Measurements from ENCODE around the gene MCIDAS. TPM values are rescaled to one million over a fixed set of nuclear protein-coding genes. Genes with fewer than 3 reads are reported as not detected.

MCIDAS gene
- total RNA-seq: under 1 TPM; 0.31 to 0.32 TPM

DNA sequence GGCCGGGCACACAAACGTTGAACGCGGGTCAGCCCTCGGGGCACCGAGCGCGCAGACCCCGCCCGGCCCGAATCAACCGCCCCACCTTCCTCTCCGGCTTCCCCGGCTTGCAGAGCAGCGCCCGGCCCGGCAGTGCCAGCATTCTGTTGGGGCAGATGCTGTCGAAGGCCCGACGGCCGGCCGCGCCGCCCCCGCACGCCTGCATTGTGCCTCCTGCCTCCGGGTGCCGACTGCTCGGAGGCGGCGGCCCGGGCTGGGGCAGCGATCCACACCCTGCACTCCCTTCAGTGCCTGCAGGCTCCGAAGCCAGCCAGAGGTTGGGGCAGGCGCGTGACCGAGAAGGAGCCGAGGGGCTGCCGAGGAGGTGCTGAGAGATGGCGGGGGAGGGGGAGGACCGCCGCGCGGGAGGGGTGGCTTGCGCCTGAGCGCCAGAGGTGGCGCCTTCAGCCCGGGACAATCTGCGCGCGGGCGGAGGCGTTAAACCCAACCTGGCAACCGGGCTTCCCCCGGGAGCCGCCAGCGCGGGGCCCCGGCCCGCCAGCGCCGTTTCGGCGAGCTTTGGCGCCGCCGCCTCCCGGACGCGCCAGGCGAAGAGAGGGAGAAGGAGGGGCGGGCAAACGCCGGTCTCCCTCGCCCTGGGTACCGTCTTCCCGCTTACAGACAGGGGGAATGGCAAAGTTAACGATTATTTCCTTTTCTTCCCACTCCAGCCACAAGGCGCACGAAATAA, at the start of gene MCIDAS:
Gene MCIDAS, minus strand, starts transcription at position 382 of the 730 bp plus-strand sequence. Its CDS starts 177 bp downstream, at position 205.
- H3K4me1 Mint-ChIP-seq: peaks cover 42% of the 10 kb centered on the region
- H3K27me3 Mint-ChIP-seq: peaks cover 91% of the 10 kb centered on the region
- H3K36me3 Mint-ChIP-seq: no peaks in the 10 kb centered on the region
- H3K4me3 Mint-ChIP-seq: peak within 1 kb of the TSS; percentile 64
- no peak within 1 kb of the TSS for H3K27ac Mint-ChIP-seq
- DNase-seq: peak; percentile 76
- no peaks in the 10 kb centered on the region for H3K9me3 Mint-ChIP-seq

GRCh38 chr5:55276771-55277170, 49.7 kb upstream of the MCIDAS start:
- Mint-ChIP-seq H3K27me3 (no peaks in the 10 kb centered on the region), H3K4me1 (no peaks in the 10 kb centered on the region), H3K27ac (no peak overlapping the region), H3K36me3 (peaks cover 21% of the 10 kb centered on the region), H3K9me3 (no peaks in the 10 kb centered on the region), H3K4me3 (no peak overlapping the region)
- no peak for DNase-seq

DNA sequence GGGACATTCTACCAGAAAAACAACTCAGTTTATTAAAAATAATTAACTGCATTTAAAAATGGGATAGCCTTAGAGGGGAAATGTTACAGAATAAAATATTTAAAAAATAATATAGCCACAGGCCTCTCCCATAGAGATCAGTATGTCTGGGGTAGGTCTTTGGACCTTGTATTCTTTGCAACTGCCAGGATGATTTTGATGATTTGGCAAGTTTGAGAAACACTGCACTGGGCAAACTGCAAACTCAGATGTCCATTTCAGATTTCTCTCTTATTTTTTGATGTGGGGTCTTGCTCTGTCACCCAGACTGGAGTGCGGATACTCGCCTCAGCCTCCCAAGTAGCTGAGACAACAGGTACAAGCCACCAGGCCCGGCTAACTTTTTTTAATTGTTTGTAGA, 31.2 kb upstream of the MCIDAS start:
- peaks cover 13% of the 10 kb centered on the region for H3K36me3 Mint-ChIP-seq
- H3K27ac Mint-ChIP-seq: no peak overlapping the region
- H3K4me3 Mint-ChIP-seq: no peak overlapping the region
- H3K9me3 Mint-ChIP-seq: no peaks in the 10 kb centered on the region
- no peaks in the 10 kb centered on the region for H3K27me3 Mint-ChIP-seq
- DNase-seq: no peak
- peaks cover 5% of the 10 kb centered on the region for H3K4me1 Mint-ChIP-seq

GRCh38 chr5:55254802-55255201, 27.7 kb upstream of the MCIDAS start:
- H3K27ac Mint-ChIP-seq: no peak overlapping the region
- H3K4me1 Mint-ChIP-seq: peaks cover 5% of the 10 kb centered on the region
- DNase-seq: no peak
- H3K9me3 Mint-ChIP-seq: no peaks in the 10 kb centered on the region
- no peaks in the 10 kb centered on the region for H3K27me3 Mint-ChIP-seq
- peaks cover 8% of the 10 kb centered on the region for H3K36me3 Mint-ChIP-seq
- no peak overlapping the region for H3K4me3 Mint-ChIP-seq

- H3K27ac Mint-ChIP-seq: no peak overlapping the region
- no peak overlapping the region for H3K4me3 Mint-ChIP-seq
- no peak for DNase-seq
- H3K36me3 Mint-ChIP-seq: peaks cover 4% of the 10 kb centered on the region
- no peaks in the 10 kb centered on the region for H3K27me3 Mint-ChIP-seq
- H3K4me1 Mint-ChIP-seq: peaks cover 3% of the 10 kb centered on the region
- H3K9me3 Mint-ChIP-seq: peaks cover 11% of the 10 kb centered on the region
Measured at GRCh38 chr5:55250064-55250463, 22.9 kb upstream of the MCIDAS start.

GRCh38 chr5:55241746-55242145, 14.6 kb upstream of the MCIDAS start:
- no peak overlapping the region for H3K27ac Mint-ChIP-seq
- H3K4me3 Mint-ChIP-seq: no peak overlapping the region
- H3K4me1 Mint-ChIP-seq: no peaks in the 10 kb centered on the region
- peaks cover 1% of the 10 kb centered on the region for H3K9me3 Mint-ChIP-seq
- no peaks in the 10 kb centered on the region for H3K36me3 Mint-ChIP-seq
- peaks cover 13% of the 10 kb centered on the region for H3K27me3 Mint-ChIP-seq
- no peak for DNase-seq

DNA sequence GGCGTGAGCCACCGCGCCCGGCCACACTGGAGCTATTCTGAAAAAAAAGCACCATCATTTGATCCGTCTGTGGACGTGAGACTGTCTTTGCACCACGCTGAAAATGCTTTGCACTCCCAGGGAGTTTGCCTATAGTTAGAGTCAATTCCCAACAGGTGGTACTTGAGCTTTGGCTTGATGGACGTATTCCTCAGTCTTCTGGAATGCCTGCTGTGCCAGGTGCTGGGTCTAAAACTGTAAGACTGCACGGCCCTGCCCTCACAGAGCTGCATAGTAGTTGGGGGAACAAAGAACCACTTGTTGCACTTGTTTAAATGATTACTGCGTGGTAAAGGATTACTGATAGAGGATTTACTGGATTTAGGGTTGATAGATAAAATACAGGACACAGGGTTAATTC, 9.7 kb upstream of the MCIDAS start:
- no peaks in the 10 kb centered on the region for H3K36me3 Mint-ChIP-seq
- peaks cover 54% of the 10 kb centered on the region for H3K27me3 Mint-ChIP-seq
- H3K4me1 Mint-ChIP-seq: peaks cover 14% of the 10 kb centered on the region
- no peak for DNase-seq
- no peaks in the 10 kb centered on the region for H3K9me3 Mint-ChIP-seq
- H3K4me3 Mint-ChIP-seq: no peak overlapping the region
- H3K27ac Mint-ChIP-seq: no peak overlapping the region

- H3K27ac Mint-ChIP-seq: no peak overlapping the region
- peak; percentile 9 for DNase-seq
- H3K9me3 Mint-ChIP-seq: no peaks in the 10 kb centered on the region
Measured at GRCh38 chr5:55234121-55234700, 7.1 kb upstream of the MCIDAS start.

GRCh38 chr5:55232985-55233928, 6.1 kb upstream of the MCIDAS start, which contains the start of gene CCNO:
TSS of gene CCNO (minus strand) at chr5:55233608. CDS start at chr5:55233523, 85 bp downstream.
- no peaks in the 10 kb centered on the region for H3K9me3 Mint-ChIP-seq
- peak within 1 kb of the TSS; percentile 78 for H3K4me3 Mint-ChIP-seq
- peaks cover 80% of the 10 kb centered on the region for H3K27me3 Mint-ChIP-seq
- no peaks in the 10 kb centered on the region for H3K36me3 Mint-ChIP-seq
- peak; percentile 77 for DNase-seq
- H3K27ac Mint-ChIP-seq: no peak within 1 kb of the TSS
- H3K4me1 Mint-ChIP-seq: peaks cover 28% of the 10 kb centered on the region

More at GRCh38 chr5:55234121-55234700, 7.1 kb upstream of the MCIDAS start:
- peak overlapping the region; percentile 78 for H3K4me3 Mint-ChIP-seq
- peaks cover 28% of the 10 kb centered on the region for H3K4me1 Mint-ChIP-seq
- peaks cover 79% of the 10 kb centered on the region for H3K27me3 Mint-ChIP-seq
- H3K36me3 Mint-ChIP-seq: no peaks in the 10 kb centered on the region

DNA sequence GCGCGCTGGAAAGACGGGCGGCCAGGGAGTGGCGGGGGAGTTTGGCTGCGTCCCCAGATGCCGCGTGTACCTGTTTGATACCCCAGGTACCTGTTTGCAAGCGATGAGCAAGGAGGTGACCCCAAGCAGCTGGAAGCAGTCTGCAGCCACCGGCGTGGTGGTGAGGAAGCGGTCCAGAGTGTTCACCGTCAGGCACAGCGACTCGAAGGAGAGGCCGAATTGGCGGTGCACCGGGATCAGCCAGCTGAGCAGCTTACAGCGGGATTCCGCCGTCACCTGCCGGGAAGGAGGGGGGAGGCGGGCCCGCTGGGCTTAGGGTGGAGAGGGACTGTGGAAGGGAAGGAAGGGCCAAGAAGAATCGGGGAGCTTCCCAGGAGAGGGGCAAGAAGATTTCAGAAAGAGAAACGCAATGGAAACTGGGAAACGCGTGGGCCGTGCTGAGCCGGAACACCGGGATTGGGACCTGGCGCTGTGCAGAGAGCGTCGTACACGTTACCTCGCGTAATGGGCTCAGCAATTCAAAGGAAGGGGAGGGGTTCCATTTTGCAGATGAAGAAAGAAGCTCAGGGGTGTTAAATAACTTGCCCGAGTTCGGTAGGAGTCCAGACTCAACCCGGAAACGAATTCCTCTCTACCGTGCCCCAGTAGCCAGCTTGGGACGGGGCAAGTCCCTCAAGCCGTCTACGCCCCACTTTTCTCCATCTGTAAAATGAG, 5.3 kb upstream of the MCIDAS start:
- Mint-ChIP-seq H3K36me3 (no peaks in the 10 kb centered on the region), H3K4me3 (peak overlapping the region; percentile 78), H3K4me1 (peaks cover 35% of the 10 kb centered on the region), H3K9me3 (no peaks in the 10 kb centered on the region), H3K27ac (no peak overlapping the region), H3K27me3 (peaks cover 88% of the 10 kb centered on the region)
- DNase-seq: peak; percentile 14

- H3K27me3 Mint-ChIP-seq: peaks cover 88% of the 10 kb centered on the region
- peak overlapping the region; percentile 78 for H3K4me3 Mint-ChIP-seq
- no peak overlapping the region for H3K27ac Mint-ChIP-seq
- H3K9me3 Mint-ChIP-seq: no peaks in the 10 kb centered on the region
- no peaks in the 10 kb centered on the region for H3K36me3 Mint-ChIP-seq
- peaks cover 35% of the 10 kb centered on the region for H3K4me1 Mint-ChIP-seq
- DNase-seq: no peak
Measured at GRCh38 chr5:55231919-55232270, 4.8 kb upstream of the MCIDAS start.

GRCh38 chr5:55231029-55231918, 4.2 kb upstream of the MCIDAS start:
- Mint-ChIP-seq H3K9me3 (no peaks in the 10 kb centered on the region), H3K27ac (no peak overlapping the region), H3K27me3 (peaks cover 83% of the 10 kb centered on the region), H3K4me3 (no peak overlapping the region), H3K4me1 (peaks cover 37% of the 10 kb centered on the region), H3K36me3 (no peaks in the 10 kb centered on the region)
- peak; percentile 30 for DNase-seq

DNA sequence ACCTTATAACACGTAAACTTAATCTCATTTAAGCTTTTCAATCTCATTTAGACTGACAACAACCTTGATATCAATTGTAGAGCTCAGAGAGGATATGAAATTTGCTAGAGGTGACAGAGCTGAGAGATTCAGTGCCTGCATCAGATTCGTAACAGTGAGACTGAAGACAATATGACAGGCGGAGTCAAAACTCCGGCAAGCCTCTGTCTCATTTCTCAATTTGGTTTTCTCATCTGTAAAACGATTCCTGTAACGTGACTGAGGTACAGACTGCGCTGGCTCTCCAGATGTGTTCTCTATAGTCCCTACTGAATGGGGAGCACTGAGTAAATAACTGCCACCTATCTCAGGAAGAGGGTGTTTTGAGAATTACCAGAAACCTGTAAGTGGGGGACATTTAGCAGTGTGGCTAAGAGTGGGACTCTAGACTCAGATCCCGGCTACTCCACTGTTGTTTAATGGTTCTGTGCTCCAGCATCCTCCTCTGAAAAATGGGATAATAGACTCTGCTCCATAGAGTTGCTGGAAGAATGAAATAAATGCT, 3.0 kb upstream of the MCIDAS start:
- no peaks in the 10 kb centered on the region for H3K36me3 Mint-ChIP-seq
- no peak overlapping the region for H3K4me3 Mint-ChIP-seq
- no peak overlapping the region for H3K27ac Mint-ChIP-seq
- peaks cover 41% of the 10 kb centered on the region for H3K4me1 Mint-ChIP-seq
- DNase-seq: no peak
- peaks cover 83% of the 10 kb centered on the region for H3K27me3 Mint-ChIP-seq
- H3K9me3 Mint-ChIP-seq: no peaks in the 10 kb centered on the region
